Activated naive CD4-positive, alpha-beta T cell treated with anti-CD3 and anti-CD28 coated beads, Interleukin-2, amount 10 ng/mL, durations not matched to agents 7 days and 5 days (primary cell): ENCODE measurements around the gene EGR1.
A peak's percentile ranks its signal among the peaks of the same experiment; 100 is the strongest.
"Not testable (repeated sequence)": the region's sequence is repeated elsewhere in the genome, so short reads cannot be mapped to it uniquely, and the experiment has no call there.

Experiments
- CTCF ChIA-PET: fragments of 350-600 bp; sonication (Branson Sonifier 250); formaldehyde crosslinking; loops from one replicate; lab custom pipeline; 2021; ENCODE audit warnings: antibody characterized with exemption; lab: Charles Lee
- DNase-seq: peaks from one replicate; pipeline ENCODE4 v3.0.0-alpha.2; 2020
- H3K27ac Mint-ChIP-seq: one replicate; pipeline ENCODE4 v1.8.0; 2021; ENCODE audit warnings: mild to moderate bottlenecking, moderate library complexity, mixed read lengths
- H3K27me3 Mint-ChIP-seq: one replicate; pipeline ENCODE4 v1.8.0; 2021; ENCODE audit warnings: mild to moderate bottlenecking, mixed read lengths
- H3K36me3 Mint-ChIP-seq: one replicate; pipeline ENCODE4 v1.8.0; 2021; ENCODE audit warnings: mixed read lengths
- H3K4me1 Mint-ChIP-seq: one replicate; pipeline ENCODE4 v1.8.0; 2021; ENCODE audit warnings: mixed read lengths
- H3K4me3 Mint-ChIP-seq: one replicate; pipeline ENCODE4 v1.8.0; 2021; ENCODE audit warnings: mild to moderate bottlenecking, moderate library complexity, mixed read lengths
- H3K9me3 Mint-ChIP-seq: one replicate; pipeline ENCODE4 v1.8.0; 2021; ENCODE audit warnings: mixed read lengths

EGR1 gene

DNA sequence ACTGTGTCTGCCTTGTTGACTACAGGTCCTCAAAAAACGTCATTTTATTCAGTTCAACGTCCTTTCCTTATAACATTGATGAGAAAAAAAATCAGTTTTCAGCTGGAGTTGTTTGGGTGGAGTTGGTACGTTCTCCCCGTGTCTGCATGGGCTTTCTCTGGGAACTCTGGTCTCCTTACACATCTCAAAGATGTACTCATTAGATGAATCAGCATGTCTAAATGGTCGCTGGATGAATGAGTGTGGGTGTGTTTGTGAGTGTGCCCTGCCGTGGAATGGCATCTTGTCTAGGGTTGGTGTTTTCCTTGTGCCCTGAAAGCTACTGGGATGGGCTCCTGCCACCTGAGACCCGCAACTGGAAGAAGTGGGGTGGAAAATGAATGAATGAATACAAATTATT, 30.1 kb downstream of the EGR1 start:
- Mint-ChIP-seq H3K27ac (no peak overlapping the region), H3K4me3 (no peak overlapping the region), H3K27me3 (peaks cover 61% of the 10 kb centered on the region), H3K9me3 (no peaks in the 10 kb centered on the region), H3K4me1 (peaks cover 10% of the 10 kb centered on the region), H3K36me3 (no peaks in the 10 kb centered on the region)
- CTCF ChIA-PET: interaction anchor here (2.2 kb wide), 1 partner anchor 46 kb away, joined by 7 read pairs; no protein-coding TSS in a partner anchor
- no peak for DNase-seq

DNA sequence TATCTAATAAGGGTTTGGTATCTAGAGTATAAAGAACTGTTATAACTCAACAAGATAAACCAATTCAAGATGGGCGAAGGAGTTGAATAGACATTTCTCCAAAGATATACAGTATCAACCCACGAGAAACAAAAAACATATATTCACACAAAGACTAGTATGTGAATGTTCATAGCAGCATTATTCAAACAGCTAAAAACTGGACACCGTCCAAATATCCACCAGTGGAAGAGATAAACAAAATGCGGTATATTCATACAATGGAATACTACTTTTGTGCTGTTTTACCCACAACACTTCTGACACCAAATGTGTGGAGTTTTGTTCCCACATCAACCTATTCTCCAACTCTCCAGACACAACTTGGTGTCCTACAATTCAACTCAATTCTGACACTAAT, 33.1 kb downstream of the EGR1 start:
- Mint-ChIP-seq H3K27me3 (peaks cover 34% of the 10 kb centered on the region), H3K36me3 (no peaks in the 10 kb centered on the region), H3K27ac (no peak overlapping the region), H3K4me1 (no peaks in the 10 kb centered on the region), H3K9me3 (no peaks in the 10 kb centered on the region), H3K4me3 (no peak overlapping the region)
- DNase-seq: no peak
- CTCF ChIA-PET: interaction anchor here (3.9 kb wide), 1 partner anchor 33 kb away, joined by 15 read pairs; the partner anchor contains the start of gene EGR1

DNA sequence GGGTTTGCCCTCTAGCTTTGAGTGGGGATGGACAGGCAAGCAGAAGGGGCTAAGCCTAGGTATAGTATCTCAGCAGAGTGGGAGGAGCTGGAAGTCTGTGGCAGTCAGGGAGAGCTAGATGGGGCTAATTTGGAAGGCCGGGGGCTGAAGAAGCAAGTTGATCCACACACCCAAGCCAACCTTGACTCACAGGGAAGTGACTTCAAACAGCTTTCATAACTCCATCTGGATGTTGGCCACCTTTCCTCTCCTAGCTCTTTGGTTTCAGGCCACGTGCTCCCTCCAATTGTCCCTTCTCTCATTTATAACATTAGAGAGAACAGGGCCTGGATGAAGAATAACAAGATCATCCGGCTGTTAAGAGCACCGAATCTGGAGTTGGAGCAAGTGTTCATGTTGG, 36.8 kb downstream of the EGR1 start:
- H3K4me3 Mint-ChIP-seq: no peak overlapping the region
- CTCF ChIA-PET: interaction anchor here (1.4 to 5.9 kb wide), 7 partner anchors 9 to 67 kb away, joined by 3 to 114 read pairs (median 13); partner anchors contain the start of gene EGR1

GRCh38 chr5:138502521-138502920, 37.2 kb downstream of the EGR1 start:
- Mint-ChIP-seq H3K27me3 (peaks cover 9% of the 10 kb centered on the region), H3K9me3 (no peaks in the 10 kb centered on the region), H3K4me3 (no peak overlapping the region), H3K27ac (no peak overlapping the region), H3K4me1 (no peaks in the 10 kb centered on the region), H3K36me3 (peaks cover 6% of the 10 kb centered on the region)
- CTCF ChIA-PET: interaction anchor here (1.0 to 5.9 kb wide), 11 partner anchors 9 to 322 kb away, joined by 3 to 114 read pairs (median 7); partner anchors contain the start of gene EGR1
- DNase-seq: no peak

More for the DNA sequence above, 36.8 kb downstream of the EGR1 start:
- Mint-ChIP-seq H3K36me3 (peaks cover 2% of the 10 kb centered on the region), H3K27ac (no peak overlapping the region), H3K9me3 (no peaks in the 10 kb centered on the region), H3K4me1 (no peaks in the 10 kb centered on the region), H3K27me3 (peaks cover 10% of the 10 kb centered on the region)
- DNase-seq: no peak

DNA sequence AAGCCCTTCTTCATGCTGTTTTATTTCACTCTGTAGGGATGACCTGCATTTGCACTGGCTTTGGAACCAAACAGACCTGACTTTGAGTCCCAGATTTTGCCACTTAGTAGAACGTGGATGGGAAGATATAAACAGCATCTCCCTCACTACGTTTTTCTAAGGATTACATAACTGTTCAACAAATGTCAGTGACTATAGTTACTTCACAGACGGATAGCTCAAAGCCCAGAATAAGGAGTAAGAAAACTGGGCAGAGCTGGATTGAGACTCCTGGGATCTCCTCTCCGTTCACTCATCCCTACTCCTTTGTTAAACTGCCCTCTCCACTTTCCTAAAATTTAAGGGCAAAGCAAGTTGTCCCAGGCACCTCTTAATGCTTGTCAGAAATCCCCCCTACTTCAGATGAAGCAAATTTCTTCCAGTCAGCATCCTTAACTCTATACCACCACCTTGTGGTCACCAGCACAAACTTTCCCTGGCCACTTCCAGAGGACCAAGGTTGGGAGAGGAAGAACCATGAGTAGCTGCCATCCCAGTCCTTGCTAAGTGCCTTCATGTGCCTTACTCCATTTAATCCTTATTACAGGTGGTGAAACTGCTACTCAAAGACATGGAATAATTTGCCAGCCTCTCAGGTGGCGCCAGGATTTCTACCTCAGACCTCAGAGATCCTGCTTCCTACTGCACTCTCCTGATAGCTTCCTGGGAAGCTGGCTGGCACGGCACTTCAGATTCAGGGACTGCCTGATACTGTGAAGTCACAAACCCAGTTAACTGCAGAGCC, 38.4 kb downstream of the EGR1 start:
- Mint-ChIP-seq H3K27me3 (peaks cover 4% of the 10 kb centered on the region), H3K27ac (no peak overlapping the region), H3K4me3 (no peak overlapping the region), H3K9me3 (no peaks in the 10 kb centered on the region), H3K4me1 (no peaks in the 10 kb centered on the region), H3K36me3 (peaks cover 17% of the 10 kb centered on the region)
- peak; percentile 46 for DNase-seq
- CTCF ChIA-PET: interaction anchor here (0.6 to 5.9 kb wide), 26 partner anchors 9 to 323 kb away, joined by 3 to 114 read pairs (median 4); partner anchors contain the start of gene EGR1

DNA sequence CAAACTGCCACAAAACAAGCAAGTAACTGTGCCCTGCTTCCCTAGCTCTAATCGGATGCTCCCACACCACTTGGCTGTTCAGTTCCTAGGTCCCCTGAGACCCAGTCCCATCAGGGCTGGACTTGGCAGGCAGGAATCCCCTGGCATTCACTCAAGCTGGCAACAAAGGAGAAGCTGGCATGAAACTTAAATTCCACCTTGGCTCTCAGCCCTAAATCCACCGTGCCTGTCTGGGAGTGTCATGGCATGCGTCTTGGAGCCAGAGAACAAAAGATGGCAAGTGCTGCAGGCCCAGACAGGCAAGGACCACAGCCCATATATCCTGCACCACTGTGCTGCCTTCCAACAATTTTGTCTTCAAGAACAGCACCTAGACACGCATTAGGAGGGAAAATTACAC, 39.5 kb downstream of the EGR1 start:
- Mint-ChIP-seq H3K9me3 (no peaks in the 10 kb centered on the region), H3K27ac (no peak overlapping the region), H3K4me1 (no peaks in the 10 kb centered on the region), H3K27me3 (no peaks in the 10 kb centered on the region), H3K36me3 (peaks cover 23% of the 10 kb centered on the region), H3K4me3 (no peak overlapping the region)
- CTCF ChIA-PET: interaction anchor here (1.3 to 5.9 kb wide), 9 partner anchors 8 to 56 kb away, joined by 3 to 114 read pairs (median 11); partner anchors contain the start of gene EGR1
- no peak for DNase-seq

DNA sequence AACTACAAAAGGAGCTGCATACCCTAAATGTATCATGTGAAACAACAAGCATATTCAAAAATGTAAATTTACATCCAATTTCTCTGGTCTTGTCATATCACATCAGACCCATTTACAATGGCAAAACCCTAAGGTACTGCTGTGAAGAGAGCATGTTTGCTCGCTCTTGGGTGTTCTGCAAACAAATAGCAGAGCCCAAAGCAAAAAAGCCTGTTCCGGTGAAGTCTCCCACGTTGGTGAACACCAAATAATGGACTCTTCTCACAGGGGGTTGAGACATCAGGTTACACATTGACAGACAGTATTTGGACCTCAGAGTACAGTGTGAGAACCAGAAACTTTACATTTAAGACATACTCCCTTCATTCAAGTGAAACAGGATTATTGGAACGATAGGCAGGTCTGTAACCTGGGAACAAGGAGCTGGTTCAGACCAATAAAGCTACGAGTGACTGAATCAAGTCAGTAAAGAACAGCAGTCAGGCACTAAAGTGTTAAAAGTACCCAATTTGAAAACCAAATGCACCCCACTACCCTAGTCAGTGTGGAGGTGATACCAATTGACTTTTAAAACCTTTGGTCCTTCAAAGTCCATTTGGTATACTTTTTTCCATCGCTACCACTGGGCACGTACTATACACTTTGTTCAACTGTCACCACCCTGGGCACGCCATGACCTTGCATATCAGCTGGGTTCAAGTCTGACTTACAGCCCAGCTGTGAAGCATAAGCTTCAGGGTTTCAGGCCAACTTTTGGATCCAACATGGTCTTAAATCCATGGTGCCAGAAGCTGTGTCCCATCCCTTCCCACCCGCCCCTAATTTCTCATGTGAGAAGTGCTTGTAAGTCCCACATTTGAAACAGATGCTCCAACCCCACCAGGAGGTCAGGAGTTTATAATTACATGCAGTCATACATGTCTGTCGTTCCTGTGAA, 41.4 kb downstream of the EGR1 start:
- no peaks in the 10 kb centered on the region for H3K4me1 Mint-ChIP-seq
- H3K27ac Mint-ChIP-seq: no peak overlapping the region
- no peak for DNase-seq
- peaks cover 32% of the 10 kb centered on the region for H3K36me3 Mint-ChIP-seq
- CTCF ChIA-PET: interaction anchor here (1.0 to 5.9 kb wide), 2 partner anchors 58 to 155 kb away, joined by 3 to 114 read pairs; no protein-coding TSS in a partner anchor
- no peaks in the 10 kb centered on the region for H3K27me3 Mint-ChIP-seq
- H3K9me3 Mint-ChIP-seq: no peaks in the 10 kb centered on the region
- H3K4me3 Mint-ChIP-seq: no peak overlapping the region

GRCh38 chr5:138507485-138507884, 42.2 kb downstream of the EGR1 start:
- peaks cover 36% of the 10 kb centered on the region for H3K36me3 Mint-ChIP-seq
- not testable (repeated sequence) for DNase-seq, H3K4me1 Mint-ChIP-seq, H3K4me3 Mint-ChIP-seq, H3K9me3 Mint-ChIP-seq, H3K27ac Mint-ChIP-seq, H3K27me3 Mint-ChIP-seq
- CTCF ChIA-PET: interaction anchor here (1.0 to 5.9 kb wide), 2 partner anchors 59 to 156 kb away, joined by 3 to 114 read pairs; no protein-coding TSS in a partner anchor

DNA sequence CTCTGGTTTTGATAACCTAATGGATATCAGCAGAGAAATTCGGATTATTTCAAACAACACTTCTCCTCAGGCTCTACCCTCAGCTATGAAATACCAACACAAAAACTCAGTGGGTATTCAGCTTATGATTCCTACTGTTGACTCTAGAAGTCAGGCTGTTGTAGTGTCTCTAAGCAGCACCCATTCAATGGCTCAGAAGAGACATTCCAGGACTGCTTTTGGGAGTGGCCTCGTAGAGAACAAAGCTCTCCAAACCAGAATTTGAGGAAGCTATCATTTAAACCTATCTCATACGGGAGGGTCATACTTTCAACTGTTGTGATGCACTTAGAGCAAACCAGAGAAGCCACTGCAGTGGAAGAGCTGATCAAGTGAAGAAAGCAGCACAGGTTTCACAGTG, 43.7 kb downstream of the EGR1 start:
- DNase-seq: no peak
- H3K4me1 Mint-ChIP-seq: no peaks in the 10 kb centered on the region
- no peak overlapping the region for H3K27ac Mint-ChIP-seq
- no peak overlapping the region for H3K4me3 Mint-ChIP-seq
- CTCF ChIA-PET: interaction anchor here (0.7 kb wide), 1 partner anchor 21 kb away, joined by 3 read pairs; no protein-coding TSS in a partner anchor
- peaks cover 46% of the 10 kb centered on the region for H3K36me3 Mint-ChIP-seq
- no peaks in the 10 kb centered on the region for H3K9me3 Mint-ChIP-seq
- H3K27me3 Mint-ChIP-seq: no peaks in the 10 kb centered on the region

DNA sequence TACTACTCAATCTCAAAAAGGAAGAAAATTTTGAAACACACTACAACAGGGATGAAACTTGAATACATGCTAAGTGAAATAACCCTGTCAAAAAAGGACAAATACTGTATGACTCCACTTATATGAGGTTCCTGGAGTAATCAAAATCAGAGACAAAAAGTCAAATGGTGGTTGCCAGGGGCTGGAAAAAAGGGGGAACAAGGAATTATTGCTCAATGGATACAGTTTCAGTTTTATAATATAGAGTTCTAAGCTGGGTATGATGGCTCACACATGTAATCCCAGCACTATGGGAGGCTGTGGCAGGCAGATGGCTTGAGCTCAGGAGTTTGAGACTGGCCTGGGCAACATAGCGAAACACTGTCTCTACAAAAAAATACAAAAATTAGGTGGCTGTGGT, 48.7 kb downstream of the EGR1 start:
- Mint-ChIP-seq H3K4me1 (no peaks in the 10 kb centered on the region), H3K4me3 (no peak overlapping the region), H3K27me3 (no peaks in the 10 kb centered on the region), H3K27ac (peak overlapping the region; percentile 0), H3K9me3 (no peaks in the 10 kb centered on the region), H3K36me3 (peaks cover 55% of the 10 kb centered on the region)
- CTCF ChIA-PET: interaction anchor here (1.8 to 2.9 kb wide), 2 partner anchors 10 to 65 kb away, joined by 6 to 10 read pairs; no protein-coding TSS in a partner anchor
- DNase-seq: no peak

GRCh38 chr5:138515556-138516245, 50.4 kb downstream of the EGR1 start:
- CTCF ChIA-PET: no interaction called here
- no peak overlapping the region for H3K27ac Mint-ChIP-seq

DNA sequence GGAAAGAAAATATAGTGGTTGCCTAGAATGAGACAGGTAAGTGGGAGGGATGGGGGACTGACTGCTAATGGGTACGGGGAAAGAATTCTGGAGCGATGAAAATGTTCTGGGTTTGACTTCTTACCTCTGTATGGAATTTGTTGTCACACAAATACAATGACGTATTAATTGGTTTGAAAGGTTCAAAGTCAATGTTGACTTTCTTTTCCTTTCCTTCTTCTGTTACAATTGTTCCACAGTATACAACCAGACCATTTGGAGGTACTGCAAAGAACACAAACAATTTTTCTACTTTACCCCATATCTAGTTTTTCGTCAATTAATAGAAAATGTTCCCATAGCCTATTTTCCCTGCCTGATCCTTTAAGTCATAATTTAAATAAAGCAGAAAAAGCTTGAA, 52.2 kb downstream of the EGR1 start:
- peaks cover 5% of the 10 kb centered on the region for H3K4me1 Mint-ChIP-seq
- DNase-seq: no peak
- no peaks in the 10 kb centered on the region for H3K9me3 Mint-ChIP-seq
- H3K4me3 Mint-ChIP-seq: no peak overlapping the region
- no peaks in the 10 kb centered on the region for H3K27me3 Mint-ChIP-seq
- no peak overlapping the region for H3K27ac Mint-ChIP-seq
- H3K36me3 Mint-ChIP-seq: peaks cover 43% of the 10 kb centered on the region
- CTCF ChIA-PET: no interaction called here

More at GRCh38 chr5:138515556-138516245, 50.4 kb downstream of the EGR1 start:
- no peak for DNase-seq
- Mint-ChIP-seq H3K9me3 (no peaks in the 10 kb centered on the region), H3K27me3 (no peaks in the 10 kb centered on the region), H3K36me3 (peaks cover 47% of the 10 kb centered on the region), H3K4me1 (peaks cover 2% of the 10 kb centered on the region), H3K4me3 (no peak overlapping the region)
